ENCODE results near the gene CCT7.
"Not testable (repeated sequence)": the region's sequence is repeated elsewhere in the genome, so short reads cannot be mapped to it uniquely, and the experiment has no call there.

CCT7 gene

GRCh38 chr2:73233932-73234832 is at the start of gene CCT7:
CCT7 (plus strand) TSS chr2:73234308; CDS start chr2:73234379, 71 bp downstream.
- DNase-seq (ENCODE audit: low read depth in 2 of 3, low spot score in 2 of 3) = peak; percentile 62 to 64 (median 63)

- DNase-seq (ENCODE audit: low read depth in 2 of 3, low spot score in 2 of 3) = no peak
These were observed 48.1 kb upstream of the CCT7 start for GRCh38 chr2:73185965-73186364.

- DNase-seq (ENCODE audit: low read depth in 2 of 3, low spot score in 2 of 3) = no peak
These were observed 46.6 kb upstream of the CCT7 start for GRCh38 chr2:73187549-73187948.

- DNase-seq (ENCODE audit: low read depth in 2 of 3, low spot score in 2 of 3) = no peak
These were observed 36.5 kb upstream of the CCT7 start for GRCh38 chr2:73197579-73197978.

- DNase-seq (ENCODE audit: low read depth in 2 of 3, low spot score in 2 of 3) = not testable (repeated sequence)
These were observed 33.8 kb upstream of the CCT7 start for GRCh38 chr2:73200281-73200680.

DNA sequence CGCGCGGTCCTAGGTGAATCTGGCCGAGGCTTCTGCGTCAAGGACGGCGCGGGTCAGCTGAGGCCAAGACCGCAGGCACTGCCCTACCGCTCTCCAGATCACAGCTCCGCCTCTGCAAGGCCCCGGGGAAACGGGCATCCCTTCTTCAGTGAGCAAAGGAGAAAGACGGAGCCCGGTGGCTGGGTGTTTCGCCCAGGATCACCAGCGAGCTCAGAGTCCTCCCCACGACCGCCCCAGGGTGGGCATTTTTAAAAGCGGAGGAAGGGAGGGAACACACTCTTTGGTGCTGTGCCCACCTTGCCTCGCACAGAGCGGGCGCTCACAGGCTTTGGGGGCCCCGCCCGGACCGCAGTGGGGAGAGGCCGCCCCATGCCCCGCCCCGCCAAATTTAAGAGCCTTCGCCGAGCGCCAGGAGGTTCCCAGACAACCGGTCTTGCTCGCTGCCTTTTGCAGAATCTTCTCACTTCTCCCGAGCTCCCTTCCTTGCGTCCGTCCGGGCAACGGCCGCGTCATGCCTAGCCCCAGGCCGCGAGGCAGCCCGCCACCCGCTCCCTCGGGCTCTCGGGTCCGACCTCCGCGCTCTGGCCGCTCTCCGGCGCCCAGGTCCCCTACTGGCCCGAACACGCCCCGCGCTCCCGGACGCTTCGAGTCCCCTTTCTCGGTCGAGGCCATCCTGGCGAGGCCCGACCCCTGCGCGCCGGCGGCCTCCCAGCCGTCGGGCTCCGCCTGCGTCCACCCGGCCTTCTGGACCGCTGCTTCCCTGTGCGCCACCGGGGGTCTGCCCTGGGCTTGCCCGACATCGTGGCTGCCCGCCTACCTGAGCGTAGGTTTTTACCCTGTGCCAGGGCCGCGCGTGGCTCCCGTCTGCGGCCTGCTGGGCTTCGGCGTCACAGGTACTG is 31.7 kb upstream of the CCT7 start, which contains the start of gene NOTO:
TSS of gene NOTO (plus strand) at position 419 of the 899 bp plus-strand sequence. CDS start at position 512, 93 bp downstream.
- no peak for DNase-seq (ENCODE audit: low read depth in 2 of 3, low spot score in 2 of 3)

DNA sequence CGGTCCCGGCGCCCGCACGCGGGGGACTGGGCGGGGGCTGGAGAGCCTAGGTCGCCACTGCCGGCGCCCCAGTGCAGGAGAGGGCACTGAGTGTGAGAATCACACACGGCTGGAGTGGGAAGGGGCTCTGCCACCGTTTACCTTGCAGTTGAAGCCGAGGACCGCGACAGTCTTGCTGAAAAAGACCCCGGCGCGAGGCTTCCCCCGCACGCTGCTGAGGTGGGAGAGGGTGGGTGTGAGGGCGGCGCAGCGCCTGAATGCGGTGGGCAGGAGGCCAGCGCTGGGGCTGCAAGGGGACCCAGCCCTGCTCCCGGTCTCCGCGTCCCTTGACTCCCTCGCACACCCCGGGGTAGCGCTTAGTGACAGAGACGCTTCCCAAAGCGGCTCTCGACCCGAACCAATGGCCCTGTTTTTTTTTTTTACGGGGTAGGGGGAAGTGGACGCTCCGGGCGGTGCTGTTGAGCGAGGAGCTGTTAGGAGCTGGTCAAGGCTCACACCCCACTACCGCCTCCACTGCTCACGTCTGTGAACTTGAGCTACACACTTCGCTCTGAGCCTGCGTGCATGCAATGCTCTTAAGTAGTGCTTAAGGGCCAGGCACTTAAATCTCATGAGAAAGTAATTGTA is 30.9 kb upstream of the CCT7 start:
- DNase-seq (ENCODE audit: low read depth in 2 of 3, low spot score in 2 of 3) = no peak

DNA sequence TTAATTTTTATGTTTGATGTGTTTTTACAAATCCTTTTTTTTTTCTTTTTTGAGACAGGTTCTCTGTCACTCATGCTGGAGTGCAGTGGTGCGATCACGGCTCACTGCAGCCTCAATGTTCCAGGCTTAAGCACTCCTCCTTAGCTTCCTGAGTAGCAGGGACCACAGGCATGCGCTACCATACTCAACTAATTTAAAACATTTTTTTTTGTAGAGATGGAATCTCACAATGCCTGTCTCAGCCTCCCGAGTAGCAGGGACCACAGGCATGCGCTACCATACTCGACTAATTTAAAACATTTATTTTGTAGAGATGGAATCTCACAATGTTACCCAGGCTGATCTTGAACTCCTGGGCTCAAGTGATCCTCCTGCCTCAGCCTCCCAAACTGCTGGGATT is 28.5 kb upstream of the CCT7 start:
- no peak for DNase-seq (ENCODE audit: low read depth in 2 of 3, low spot score in 2 of 3)

GRCh38 chr2:73208258-73208657 is 25.9 kb upstream of the CCT7 start:
- no peak for DNase-seq (ENCODE audit: low read depth in 2 of 3, low spot score in 2 of 3)

DNA sequence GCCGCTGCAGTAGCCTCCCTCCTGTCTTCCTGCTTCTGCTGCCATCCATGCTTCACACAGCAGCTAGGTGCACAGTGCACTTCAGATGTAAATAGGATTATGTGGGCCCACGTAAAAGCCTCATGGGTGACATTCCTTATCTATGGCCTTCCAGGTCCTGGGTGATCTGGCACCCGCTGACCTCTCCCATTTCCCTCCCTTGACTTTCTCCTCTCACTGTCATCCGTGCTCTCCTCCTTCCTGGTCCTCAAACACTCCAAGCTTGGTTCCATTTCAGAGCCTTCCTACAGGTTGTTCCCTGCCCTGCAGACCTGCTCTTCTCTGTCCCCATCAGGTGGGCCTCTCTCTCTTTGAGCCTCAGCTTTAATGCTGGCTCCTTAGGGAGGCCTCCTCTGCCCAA is 24.1 kb upstream of the CCT7 start:
- DNase-seq (ENCODE audit: low read depth in 2 of 3, low spot score in 2 of 3) = no peak

GRCh38 chr2:73210696-73211095 is 23.4 kb upstream of the CCT7 start:
- no peak for DNase-seq (ENCODE audit: low read depth in 2 of 3, low spot score in 2 of 3)

GRCh38 chr2:73212098-73212447 is 22.0 kb upstream of the CCT7 start:
- DNase-seq (ENCODE audit: low read depth in 2 of 3, low spot score in 2 of 3) = no peak

GRCh38 chr2:73212448-73213176 is 21.5 kb upstream of the CCT7 start:
- peak; percentile 31 to 53 (median 42) for DNase-seq (ENCODE audit: low read depth in 2 of 3, low spot score in 2 of 3)

DNA sequence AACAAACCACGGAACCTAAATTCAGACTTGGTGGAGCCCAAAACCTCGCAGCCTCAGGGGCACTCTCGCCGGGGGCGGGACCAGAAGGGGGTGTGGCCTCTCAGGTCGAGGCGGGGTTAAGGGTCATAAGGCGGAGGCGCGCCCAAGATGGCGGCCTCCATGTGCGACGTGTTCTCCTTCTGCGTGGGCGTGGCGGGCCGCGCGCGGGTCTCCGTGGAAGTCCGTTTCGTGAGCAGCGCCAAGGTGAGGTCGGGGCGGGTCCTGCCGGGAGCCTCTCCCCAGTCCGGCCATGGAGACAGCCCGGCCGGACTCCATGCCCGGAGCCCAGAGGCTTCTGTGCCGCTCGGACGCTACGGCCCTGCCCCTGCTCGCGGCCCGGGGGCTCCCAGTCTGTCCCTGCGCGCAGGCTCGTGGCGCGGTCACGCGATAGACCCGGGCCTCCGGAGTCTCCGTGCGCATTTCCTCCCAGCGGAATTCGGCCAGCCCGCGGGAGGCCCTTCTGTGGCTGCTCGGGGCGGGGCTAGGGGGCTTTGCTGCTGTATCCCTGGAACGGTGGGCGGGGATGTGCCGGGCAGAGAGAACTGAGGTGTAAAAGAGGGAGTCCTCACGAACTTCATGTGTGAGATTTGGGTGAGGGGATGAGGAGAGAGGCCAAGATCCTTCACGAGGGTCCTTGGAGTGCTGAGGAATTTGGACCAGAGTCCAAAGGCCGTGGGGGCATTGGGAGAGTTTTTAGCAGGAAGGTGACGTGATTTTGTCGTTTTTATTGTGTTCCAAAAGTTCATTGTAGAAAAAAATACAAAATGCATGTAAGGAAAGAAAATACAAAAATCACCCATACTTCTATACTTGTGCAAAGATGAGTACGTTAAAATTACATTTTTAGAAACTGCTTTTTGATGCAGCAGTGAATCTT is 19.7 kb upstream of the CCT7 start, which contains the start of gene SMYD5:
TSS of gene SMYD5 (plus strand) at position 126 of the 916 bp plus-strand sequence. CDS start at position 148, 22 bp downstream.
- peak; percentile 75 to 79 (median 77) for DNase-seq (ENCODE audit: low read depth in 2 of 3, low spot score in 2 of 3)

- no peak for DNase-seq (ENCODE audit: low read depth in 2 of 3, low spot score in 2 of 3)
These were observed 18.9 kb upstream of the CCT7 start for GRCh38 chr2:73215254-73215653.

DNA sequence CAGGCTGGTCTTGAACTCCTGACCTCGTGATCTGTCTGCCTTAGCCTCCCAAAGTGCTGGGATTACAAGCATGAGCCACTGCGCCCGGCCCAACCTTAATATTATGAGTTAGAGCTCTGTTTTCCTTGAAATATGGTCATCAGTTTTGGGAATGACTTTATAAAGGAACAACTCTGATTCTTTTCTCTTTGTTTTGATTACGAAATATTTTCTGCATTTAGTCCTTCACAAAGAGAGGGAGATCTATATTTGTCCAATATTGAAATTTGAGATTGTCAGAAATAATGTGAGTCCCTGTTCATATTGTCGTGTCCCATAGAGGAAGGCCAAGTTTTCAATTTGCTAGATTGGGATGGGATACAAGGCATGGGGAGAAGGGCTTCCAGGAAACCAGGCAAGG is 16.9 kb upstream of the CCT7 start:
- no peak for DNase-seq (ENCODE audit: low read depth in 2 of 3, low spot score in 2 of 3)

DNA sequence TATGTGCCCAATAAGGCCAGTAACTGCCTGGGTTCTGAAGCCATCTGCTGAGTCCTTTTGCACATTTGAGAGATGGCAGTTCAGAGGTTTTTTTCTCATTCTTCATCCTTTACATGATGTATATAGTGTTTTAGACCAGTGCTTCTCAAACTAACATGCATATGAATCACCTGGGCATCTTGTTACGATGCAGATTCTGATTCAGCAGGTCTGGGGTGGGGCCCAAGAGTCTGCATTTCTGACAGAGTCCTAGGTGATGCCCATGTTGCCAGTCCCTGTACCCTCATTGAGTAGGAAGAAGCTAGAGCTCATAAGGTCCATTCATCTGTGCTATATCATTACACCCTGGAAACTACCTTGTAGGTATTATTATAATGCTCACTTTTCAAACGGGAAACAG is 16.3 kb upstream of the CCT7 start:
- DNase-seq (ENCODE audit: low read depth in 2 of 3, low spot score in 2 of 3) = no peak

DNA sequence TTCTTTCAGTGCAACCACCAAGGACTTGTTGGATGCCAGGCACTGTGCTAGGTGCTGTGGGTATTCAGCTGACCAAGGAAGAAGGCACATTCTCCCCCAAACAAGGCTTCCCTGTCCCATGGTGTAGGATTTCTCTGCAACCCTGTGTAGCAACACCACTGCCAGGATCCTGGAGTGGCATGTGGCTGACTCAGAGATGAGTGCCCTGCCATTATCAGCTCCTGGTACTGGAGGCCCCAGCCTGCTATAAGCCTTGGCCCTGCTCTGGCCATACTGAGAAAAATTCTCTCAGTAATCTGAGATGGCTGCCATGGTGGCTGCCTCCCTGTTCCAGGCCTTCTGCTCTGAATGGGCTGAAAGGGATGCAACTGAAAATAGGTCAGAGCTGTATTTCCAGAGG is 15.8 kb upstream of the CCT7 start:
- no peak for DNase-seq (ENCODE audit: low read depth in 2 of 3, low spot score in 2 of 3)

DNA sequence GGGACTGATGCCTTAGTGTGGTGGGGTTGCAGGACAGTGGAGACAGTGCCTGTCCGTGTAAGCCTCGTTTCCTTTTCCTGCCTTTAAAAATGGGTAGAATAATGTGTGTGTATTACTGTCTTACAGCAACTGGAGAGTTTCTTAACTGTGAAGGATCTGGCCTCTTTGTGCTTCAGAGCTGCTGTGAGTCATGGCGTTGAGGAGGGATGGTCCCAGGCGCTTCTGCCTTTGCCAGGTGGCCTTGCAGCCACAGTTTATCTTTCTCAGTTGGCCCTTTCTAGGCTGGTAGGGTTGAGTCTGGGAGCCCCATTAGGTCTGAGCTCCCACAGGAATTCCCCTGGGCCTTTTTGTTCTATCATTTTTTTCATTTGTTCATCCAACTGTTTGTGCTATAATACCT is 10.3 kb upstream of the CCT7 start:
- DNase-seq (ENCODE audit: low read depth in 2 of 3, low spot score in 2 of 3) = no peak
